SKM-1 (cell line): ENCODE results near the gene PKDREJ.
A peak's percentile ranks its signal among the peaks of the same experiment; 100 is the strongest.
"Not testable (repeated sequence)": the region's sequence is repeated elsewhere in the genome, so short reads cannot be mapped to it uniquely, and the experiment has no call there.

ENCODE experiments used
- DNase-seq: peaks from one replicate; lab custom pipeline; 2025; ENCODE audit not compliant: unreplicated experiment; lab: John Stamatoyannopoulos, UW

PKDREJ gene

DNA sequence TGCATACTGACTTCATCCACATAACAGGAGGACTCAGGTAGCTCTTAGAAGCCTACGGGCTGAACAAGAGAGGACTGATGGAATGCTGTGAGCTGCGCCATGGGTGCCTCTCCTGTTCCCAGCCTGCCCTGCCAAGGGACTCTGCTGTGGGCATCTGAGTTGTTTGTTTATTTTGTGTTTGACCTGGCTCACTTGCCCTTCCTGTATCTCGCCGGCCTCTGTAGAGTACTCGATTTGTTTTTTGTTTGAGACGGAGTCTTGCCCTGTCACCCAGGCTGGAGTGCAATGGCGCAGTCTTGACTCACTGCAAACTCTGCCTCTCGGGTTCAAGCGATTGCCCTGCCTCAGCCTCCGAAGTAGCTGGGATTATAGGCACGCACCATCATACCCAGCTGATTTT, 6.4 kb upstream of the PKDREJ start:
- DNase-seq = no peak

DNA sequence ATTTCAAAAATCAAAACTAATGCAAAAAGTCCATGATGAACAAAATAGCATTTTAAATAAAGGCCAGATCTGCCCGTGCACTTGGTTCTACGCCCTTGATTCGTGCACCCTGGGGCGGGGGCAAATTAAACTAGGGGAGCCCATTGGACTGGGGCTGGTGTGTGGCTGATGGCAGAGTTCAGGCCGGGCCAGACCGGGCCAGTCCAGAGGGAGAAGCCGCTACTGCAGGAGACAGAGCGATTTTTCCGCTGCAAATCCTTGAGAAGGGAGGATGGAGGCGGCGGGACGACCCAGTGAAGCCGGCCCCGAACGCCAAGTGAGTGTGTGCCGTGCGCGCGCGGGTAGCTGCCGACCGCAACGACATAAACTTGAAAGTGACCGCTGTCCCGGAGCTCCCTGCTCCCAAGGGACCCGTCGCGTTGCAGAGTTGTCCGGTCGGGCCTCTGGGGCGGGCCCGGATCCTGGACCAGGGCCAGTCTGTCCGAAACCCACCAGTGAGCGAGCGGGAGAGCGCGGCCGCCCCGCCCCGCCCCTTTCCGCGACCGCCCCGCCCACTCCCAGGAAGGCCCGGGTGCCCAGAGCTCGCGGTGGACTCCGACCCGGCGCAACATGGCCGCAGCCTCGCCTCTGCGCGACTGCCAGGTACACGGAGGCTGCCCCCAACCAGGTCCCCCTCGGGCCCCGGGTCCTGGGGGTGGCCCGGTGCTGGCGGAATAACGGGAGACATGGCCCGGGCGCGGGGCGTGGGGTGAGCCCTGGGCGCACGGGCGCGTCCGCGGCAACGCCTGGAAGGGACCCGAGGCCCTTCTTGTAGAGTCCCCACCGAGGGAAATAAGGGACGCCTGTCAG, 4.5 kb upstream of the PKDREJ start, which contains the start of gene TTC38:
Gene TTC38 (plus strand): TSS at position 578 of the 849 bp plus-strand sequence. CDS start 32 bp downstream, at position 610.
- DNase-seq = peak; percentile 55

DNA sequence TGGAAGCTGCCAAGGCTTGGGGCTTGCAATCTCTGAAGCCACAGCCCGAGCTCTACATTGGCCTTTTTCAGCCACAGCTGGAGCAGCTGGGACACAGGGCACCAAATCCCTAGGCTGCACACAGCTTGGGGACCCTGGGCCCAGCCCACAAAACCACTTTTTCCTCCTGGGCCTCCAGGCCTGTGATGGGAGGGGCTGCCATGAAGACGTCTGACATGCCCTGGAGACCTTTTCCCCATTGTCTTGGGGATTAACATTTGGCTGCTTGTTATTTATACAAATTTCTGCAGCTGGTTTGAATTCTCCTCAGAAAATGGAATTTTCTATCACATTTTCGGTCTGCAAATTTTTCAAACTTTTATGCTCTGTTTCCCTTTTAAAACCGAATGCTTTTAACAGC, 2.5 kb upstream of the PKDREJ start:
- not testable (repeated sequence) for DNase-seq

DNA sequence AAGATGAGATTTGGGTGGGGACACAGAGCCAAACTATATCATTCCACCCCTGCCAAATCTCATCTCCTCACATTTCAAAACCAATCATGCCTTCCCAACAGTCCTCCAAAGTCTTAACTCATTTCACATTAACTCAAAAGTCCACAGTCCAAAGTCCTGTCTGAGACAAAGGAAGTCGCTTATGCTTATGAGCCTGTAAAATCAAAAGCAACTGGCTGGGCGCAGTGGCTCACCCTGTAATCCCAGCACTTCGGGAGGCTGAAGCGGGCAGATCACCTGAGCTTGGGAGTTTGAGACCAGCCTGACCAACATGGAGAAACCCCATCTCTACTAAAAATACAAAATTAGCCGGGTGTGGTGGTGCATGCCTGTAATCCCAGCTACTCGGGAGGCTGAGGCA, 1.4 kb upstream of the PKDREJ start:
- not testable (repeated sequence) for DNase-seq

DNA sequence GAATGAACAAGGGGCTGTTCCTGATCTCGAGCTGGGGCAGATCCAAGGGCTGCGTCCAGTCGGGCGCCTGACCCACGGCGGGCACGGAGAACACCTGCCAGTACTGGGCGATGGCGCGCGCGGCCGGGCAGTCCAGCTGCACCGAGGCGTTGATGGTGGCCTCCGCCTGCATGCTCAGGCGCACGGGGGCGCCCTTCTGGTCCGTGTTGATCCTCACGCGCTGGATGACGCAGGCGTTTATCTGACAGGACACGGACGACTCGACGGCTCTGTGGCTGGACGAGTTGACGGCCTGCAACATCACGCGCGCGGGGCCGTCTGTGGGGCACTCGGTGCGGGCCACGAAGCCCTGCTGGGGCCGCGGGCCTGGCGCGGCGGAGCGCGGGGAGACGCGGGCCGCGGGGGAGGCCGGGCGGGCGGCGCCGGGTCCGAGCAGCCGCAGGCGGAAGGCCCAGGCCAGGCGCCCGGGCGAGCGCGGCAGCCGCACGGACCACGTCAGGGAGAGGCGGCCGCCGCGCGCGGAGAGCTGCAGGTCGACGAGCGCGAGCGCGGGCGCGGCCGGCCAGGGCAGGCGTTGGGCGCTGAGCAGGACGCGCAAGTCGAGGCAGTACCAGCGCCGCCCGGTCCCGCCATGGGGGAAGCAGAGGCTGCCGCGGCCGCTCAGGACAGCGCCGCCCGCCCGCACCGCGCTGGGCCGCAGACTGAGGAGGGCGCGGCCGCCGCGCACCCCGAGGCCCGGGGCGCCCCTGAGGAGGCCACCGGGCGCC, 511 bp downstream of the PKDREJ start:
- DNase-seq = no peak

DNA sequence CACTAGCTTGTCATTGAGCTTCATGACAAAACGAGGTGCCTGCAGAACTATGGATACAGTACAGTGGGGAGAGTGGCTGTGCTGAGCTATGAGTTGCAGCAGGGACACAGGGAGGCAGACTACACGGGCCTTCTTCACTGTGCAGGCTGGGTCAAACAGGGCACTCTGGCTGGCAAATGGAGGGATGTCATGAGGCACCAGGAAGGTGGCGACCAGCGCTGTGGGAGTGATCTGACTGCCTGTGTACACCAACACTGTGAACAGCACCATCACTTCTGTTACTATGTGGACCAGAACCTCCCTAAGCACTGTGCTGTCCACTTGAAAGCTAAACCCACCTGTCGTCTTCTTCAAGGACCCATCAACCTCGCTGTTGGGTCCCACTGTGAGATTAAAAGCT, 3.1 kb downstream of the PKDREJ start:
- no peak for DNase-seq

DNA sequence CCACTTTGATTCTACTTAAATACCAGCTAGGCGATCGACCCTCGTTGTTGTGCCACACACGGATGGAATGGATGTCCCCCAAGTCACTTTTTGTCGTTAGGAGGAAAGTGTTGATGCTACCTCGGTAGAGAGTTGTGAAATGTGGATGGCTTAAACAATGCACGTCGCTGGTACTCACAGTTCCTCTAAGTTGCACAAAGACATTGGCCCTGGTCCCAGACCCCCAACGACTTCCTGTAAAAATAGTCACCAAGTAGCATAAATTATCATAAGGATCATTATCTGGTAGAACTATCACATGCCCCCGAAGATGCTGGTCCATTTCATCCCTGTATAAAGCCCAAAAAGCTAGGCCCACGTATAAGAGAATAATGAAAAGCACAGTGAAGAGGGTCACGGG, 3.8 kb downstream of the PKDREJ start:
- no peak for DNase-seq

DNA sequence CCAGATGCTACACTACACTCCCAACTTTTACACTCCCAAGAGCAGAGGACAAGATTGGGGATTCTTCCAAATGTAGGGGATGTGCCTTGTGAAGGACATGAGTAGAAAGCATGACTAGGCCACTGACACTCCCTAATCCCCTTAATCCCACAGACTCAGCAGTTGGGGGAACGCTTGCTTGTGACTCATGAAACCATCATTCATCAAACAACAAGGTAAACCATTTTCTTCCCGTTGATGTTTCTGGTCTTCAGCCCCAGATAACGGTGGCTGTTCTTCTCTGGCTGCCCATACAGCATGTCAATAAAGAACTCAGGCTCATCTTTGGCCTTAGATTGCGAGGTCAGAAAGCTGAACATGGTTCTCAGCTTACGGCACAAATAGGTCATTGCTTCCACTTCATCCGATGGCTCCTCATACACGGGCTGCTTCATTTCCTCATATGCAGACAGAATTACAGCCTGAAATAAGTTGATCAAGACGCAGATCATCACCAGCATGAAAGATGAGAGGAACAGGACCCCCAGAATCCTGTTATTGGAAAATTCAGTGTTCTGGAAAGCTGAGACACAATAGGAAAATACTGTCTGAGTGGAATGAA, 6.7 kb downstream of the PKDREJ start:
- DNase-seq = no peak

DNA sequence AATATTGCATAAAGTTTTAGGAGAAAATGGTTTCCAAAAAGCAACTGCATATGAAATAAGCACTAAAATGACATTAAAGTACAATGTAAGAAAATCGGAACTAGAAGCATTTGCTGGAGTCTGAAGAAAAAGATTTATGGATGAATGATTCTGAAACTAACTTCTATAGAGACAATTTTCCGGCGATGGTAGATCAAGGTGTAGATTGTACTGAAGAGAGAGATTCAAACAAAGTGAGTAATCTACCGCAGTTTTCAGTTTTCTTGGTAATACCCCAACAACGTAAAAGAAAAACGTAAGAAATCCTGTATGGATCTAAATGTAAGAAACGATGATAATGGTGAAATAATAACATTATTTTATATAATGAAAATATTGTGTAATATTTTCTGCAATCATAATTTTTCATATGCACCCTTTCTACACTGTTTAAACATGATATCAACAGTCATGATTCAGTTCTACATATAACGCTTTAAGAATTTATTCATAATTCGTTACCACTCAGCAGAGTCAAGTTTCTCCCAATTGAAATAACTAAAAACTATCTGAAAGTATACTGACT, 11.2 kb downstream of the PKDREJ start:
- no peak for DNase-seq

DNA sequence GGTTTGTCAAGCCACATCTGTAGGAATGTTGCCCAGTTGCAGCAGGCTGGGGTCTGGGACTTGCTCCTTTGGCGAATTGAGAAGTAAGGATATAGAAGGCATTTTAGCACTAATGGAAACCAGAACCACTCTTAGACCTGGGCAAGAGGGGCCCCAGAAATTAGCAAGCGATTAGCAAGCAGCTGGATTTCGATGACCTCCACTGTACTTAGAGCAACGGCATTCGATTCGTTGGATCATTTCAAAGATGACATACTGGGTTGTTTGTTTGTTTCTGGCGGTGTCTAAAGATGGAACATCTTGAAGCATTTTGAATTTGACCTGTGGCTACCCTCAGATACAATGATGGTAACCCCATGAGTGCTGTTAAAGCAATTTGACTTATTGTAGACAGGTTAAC, 11.9 kb downstream of the PKDREJ start:
- DNase-seq = no peak

DNA sequence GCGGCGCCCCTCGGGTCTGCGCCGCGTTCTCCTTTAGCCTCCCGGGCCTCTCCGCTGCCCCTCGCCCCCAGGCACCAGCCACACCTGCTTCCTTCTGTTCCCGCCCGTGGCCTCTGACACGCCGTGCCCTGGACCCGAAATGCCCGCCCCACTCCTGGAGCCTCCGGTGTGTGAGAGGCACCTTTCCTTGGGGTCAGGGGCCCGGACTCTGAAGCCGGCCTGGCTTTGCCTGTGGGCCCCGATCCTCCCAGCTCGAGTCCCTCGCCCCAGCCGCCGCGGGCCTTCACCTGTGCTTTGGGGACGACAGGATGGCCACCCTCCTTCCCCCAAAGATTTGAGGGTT, 12.4 kb downstream of the PKDREJ start:
- DNase-seq = no peak

DNA sequence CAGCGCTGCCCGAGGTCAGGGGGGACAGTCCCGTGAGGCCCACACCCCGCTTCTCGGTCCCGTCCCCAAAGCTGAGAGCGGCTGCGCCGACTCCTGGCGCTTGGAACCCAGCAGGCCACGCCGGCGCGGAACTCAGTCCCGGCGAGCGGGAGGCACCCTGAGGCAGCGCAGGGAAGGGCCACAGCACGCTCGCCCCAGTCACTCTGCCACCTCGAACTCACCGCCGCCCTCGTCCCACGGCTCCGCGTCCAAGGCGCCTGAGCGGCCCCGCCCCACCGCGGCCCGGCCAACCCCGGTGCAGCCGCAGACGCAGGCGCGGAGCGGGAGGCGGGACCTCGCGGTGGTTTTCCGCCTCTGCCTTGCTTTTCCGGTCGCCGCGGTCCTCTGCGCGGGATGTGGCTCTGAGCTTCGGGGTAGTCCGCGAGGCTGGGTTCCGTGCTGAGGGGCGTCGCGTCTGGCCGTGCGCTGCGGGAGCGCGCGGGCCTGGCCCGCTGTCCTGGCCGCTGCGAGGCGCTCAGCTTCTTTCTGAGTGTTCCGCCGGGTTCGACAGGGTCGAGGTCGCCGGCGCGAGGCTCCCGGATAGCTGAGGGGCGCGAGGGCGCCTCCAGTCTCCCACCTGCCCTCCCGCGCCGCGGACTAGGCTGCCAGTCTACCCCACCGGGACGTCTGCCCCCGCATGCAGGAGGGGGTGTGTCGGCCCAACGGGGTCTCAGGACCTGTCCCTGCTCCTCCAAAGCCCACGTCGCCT, 12.9 kb downstream of the PKDREJ start, which contains the start of gene CDPF1:
Gene CDPF1 (minus strand): TSS at position 259 of the 748 bp plus-strand sequence. CDS start 2,009 bp downstream, outside the sequence.
- DNase-seq = peak; percentile 63

DNA sequence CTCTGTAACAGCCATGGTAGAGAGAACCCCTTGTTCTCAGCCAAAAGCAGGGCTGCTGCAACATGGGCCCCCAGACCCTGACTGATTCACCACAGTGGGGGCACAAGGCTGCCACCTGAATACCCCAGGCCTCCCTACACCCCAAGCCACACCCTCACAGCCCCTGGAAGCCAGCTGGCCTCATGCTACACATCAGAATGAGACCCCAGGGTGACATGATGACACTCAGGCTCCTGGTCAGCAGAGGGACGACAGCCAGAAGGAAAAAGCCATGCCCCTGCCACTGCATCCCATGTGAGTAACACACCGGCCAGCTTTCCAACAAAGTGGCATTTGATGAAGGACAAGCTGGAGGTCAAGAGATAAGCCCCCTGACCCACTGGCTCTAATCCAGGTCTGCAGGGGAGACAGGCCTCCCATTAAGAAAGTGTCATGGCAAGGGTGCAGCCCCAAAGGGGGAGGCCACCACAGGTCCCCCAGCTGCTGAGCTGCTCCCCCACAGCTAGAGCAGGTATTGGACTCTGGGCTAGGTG, 15.6 kb downstream of the PKDREJ start:
- DNase-seq = no peak

DNA sequence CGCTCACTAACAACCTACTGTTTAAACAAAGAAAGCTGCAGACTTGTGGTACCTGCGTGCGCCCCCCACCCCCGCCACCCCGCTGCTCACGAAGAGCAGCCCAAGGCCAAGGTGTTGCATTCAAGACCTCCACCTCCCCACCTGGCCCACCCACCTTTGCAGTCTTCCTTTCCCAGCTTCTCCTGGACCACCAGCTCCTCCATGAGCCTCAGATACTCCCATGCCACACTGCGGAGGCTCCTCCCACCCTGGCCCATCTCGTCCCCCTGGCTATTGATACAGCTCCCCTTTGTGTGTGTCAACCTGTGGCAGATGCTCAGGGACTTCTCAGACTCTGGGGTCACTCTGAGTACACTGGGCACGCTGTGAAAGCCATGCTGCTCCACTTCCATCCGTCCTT, 17.0 kb downstream of the PKDREJ start:
- DNase-seq = no peak

DNA sequence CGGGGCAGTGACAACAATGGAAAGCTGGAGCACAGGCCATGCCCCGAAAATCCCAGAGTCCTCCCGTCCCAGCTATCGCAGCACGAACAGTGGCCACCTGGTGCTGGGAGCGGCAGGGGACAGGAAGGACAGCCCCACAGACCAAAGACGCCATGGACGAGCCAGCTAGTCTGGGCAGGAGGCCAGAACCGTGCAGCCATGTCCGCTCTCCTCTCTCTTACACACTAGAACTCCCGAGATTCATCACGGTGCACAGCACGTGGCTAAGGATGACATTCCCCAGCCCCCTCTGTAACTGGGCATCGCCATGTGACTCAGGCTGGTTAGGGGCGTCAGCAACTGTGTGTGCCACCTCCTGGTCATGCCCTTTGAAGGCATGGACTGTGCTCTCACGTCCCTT, 17.6 kb downstream of the PKDREJ start:
- no peak for DNase-seq

DNA sequence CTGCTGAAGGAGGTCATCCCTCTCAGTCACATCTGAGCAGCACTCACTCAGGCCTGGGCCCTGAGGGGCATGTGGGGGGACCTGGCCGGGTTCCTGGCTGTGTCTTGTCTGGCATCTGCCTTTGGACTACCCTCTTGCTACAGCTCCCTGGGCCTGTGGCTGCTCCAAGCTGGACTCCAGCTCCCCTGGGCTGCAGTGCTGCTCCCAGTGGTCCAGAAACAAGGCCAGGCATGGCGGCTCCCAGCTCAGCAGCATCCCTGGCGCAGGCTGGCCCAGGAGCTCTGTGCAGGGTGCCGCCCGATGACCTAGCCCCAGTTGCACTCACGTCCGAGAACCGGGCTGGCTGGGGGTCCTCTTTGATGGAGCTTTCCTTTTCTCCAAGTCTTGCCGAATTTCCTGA, 18.4 kb downstream of the PKDREJ start:
- DNase-seq = no peak

DNA sequence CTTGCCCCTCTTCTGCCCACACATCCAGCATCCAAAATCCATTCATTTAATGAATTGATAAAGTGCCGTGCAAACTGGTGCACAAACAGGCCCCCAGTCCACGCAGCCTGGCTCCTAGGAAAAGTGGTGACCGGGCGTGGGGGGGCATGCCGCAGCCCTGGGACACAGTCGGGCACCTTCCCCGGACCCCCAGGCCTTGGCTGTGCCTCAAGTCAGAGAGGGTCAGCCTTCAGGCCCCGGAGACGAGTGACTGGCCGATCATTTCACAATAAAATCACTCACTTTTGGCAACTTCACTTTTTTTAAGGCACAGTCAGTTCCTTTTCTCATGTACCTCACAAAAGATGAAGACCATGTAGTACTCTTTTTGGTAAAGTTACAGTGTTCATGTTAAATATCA, 21.1 kb downstream of the PKDREJ start:
- DNase-seq = no peak

DNA sequence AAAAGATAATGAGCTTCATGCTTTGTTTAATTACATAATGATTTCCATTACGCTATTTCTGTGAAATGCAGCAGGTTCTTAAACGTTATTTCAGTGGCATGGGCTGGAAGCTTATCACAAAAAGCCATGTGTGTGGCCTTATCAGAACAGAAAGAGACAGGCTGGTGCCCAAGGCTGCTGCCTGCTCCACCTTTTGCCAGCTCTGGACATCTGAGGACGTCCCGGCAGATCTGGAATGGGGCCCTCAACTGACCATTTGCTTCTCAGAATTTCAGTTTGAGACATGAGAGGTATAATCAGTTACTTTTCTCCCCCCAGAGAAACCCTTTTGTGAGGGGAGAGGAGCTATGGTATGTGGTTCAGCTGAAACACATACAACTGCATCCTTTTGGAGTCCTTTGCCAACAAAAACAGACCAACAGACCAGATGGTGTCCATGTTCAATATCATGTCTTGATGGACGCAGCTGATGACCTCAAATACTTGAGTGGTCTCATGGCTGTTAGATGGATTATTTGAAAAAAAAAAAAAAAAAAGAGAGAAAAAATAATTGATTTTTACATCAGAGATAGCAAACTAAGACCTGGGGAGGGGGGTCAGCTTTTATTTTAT, 21.6 kb downstream of the PKDREJ start:
- no peak for DNase-seq

DNA sequence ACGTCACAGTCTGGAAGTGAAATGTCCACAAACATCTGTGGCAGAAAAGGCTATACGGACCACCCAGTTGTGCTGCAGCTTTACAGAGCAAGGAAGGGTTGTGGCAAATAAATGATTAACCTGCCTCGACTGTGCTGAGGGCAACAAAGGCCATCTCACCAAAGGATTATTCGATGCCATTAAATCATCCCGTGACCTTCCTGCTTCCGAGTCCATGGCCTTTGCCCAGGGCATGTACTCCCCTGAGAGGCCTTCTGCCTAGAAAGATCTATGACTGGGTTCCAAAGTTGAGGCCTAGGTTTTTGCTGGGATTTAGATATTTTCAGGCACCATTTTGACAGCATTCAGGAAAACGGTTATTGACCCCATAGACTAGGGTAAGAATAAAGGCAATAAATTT, 22.2 kb downstream of the PKDREJ start:
- DNase-seq = no peak

DNA sequence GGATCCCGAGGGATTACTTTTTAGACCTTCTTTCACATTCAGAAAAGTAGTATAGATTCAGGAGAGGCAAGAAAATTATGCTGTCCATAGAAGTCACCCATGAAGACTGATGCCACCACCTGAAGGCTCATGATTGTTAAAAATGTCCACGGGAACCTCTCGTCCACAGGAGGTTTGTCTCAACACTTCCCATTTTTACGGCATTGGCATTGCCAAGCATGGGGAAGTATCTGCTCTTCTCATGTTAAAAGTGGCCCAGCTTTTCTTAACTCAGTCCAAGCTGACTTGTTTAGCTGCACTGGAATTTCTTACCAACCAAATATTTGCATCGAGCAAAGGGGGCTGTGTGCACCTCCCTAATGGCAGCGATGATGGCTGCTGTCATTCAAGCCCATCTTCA, 22.6 kb downstream of the PKDREJ start:
- DNase-seq = no peak
